Fibroblast of mammary gland (primary cell): ENCODE measurements around the gene ALOX5AP.

Experiments used
- DNase-seq: peaks from one replicate; pipeline ENCODE4 v3.0.0-alpha.2; 2010; ENCODE audit warnings: low read depth
- H3K4me3 ChIP-seq: 2 replicates; pipeline ENCODE4 v1.5.1; 2011; ENCODE audit warnings: low read depth, mild to moderate bottlenecking, low read length, moderate library complexity; ENCODE audit not compliant: control insufficient read depth
- TF ChIP-seq, protein P1 (sequence below): conservative IDR thresholded peaks from 2 replicates; pipeline ENCODE4 v1.5.1; 2011; ENCODE audit warnings: low read depth, low read length, inconsistent platforms; ENCODE audit not compliant: control insufficient read depth, insufficient read depth

ALOX5AP gene

DNA sequence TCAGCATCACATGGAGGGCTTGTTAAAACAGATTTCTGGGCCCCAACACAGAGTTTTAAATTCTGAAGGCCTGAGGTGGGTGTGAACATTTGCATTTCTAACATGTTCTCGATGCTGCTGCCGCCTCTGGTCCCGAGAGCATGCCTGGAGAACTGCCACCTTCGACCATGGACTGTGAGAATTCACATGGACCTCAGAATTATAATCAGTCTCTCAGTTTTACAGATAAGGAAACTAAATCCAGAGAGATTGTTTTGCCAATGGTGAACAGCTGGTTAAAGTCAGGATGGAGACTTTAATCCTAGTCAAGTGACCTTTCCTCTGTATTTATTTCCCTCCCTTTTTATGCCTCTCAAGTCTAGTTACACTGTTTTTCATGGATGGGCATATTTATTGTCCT, 14.7 kb downstream of the ALOX5AP start:
- TF ChIP-seq, protein P1, sequence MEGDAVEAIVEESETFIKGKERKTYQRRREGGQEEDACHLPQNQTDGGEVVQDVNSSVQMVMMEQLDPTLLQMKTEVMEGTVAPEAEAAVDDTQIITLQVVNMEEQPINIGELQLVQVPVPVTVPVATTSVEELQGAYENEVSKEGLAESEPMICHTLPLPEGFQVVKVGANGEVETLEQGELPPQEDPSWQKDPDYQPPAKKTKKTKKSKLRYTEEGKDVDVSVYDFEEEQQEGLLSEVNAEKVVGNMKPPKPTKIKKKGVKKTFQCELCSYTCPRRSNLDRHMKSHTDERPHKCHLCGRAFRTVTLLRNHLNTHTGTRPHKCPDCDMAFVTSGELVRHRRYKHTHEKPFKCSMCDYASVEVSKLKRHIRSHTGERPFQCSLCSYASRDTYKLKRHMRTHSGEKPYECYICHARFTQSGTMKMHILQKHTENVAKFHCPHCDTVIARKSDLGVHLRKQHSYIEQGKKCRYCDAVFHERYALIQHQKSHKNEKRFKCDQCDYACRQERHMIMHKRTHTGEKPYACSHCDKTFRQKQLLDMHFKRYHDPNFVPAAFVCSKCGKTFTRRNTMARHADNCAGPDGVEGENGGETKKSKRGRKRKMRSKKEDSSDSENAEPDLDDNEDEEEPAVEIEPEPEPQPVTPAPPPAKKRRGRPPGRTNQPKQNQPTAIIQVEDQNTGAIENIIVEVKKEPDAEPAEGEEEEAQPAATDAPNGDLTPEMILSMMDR: no peak
- H3K4me3 ChIP-seq: no peak overlapping the region
- DNase-seq: no peak

DNA sequence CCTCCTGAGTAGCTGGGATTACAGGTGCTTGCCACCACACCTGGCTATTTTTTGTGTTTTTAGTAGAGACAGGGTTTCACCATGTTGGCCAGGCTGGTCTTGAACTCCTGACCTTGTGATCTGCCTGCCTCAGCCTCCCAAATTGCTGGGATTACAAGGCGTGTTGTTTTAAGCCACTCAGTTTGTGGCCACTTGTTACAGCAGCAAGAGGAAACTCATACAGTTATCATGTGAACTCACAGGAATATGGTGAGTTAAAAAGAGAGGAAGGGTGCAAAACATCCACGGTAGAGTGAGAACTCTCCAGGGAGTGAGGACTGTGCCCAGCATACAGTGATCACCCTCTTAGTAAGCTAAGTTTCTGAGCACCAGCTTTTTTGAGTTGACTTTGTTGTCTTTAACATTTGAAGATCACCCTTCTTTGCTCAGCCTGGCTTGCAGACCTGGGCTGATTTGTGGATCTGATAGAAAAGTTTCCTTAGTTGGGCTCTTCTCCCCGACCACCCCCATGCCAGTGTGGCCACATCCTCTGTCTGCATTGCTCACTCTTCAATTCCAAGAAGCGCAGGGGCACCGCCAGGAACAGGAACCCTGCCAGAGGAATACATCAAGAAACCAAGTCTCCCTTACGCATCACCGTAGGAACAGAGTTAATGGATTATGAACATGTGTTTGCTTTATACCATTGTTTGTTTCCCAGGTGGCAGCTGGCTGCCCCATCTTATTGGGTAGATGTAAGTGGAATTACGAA, 16.0 kb downstream of the ALOX5AP start:
- no peak overlapping the region for H3K4me3 ChIP-seq
- TF ChIP-seq, protein P1: no peak
- DNase-seq: no peak

DNA sequence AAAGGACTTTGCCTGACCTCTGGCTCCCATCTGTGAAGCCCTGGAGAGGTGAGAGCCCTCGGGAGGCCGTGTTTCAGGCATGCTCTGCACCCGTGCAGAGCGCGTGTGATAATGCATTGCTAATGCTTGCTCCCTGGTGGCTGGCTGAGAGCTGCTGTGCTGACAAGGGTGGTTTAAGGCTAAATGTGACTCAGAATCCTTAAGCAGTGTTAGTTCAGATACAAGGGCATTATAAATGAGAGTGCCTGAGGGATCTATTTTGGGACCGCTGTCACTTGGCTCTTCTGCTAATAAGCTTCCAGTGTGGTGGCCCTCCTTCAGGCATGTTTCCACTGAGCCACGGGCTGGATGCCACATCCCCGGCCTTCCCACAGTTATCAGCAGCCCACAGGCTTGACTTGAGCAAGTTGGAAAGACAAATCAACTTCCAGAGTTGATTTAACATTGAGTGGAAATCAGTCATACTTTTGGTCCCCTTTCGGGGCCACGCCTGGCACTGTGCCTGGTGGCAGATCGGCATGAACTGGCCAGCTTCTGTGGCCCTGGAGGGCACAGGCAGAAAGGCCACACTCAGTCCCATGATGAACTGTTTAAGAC, 17.0 kb downstream of the ALOX5AP start:
- H3K4me3 ChIP-seq: no peak overlapping the region
- TF ChIP-seq, protein P1: no peak
- DNase-seq: peak; percentile 68

DNA sequence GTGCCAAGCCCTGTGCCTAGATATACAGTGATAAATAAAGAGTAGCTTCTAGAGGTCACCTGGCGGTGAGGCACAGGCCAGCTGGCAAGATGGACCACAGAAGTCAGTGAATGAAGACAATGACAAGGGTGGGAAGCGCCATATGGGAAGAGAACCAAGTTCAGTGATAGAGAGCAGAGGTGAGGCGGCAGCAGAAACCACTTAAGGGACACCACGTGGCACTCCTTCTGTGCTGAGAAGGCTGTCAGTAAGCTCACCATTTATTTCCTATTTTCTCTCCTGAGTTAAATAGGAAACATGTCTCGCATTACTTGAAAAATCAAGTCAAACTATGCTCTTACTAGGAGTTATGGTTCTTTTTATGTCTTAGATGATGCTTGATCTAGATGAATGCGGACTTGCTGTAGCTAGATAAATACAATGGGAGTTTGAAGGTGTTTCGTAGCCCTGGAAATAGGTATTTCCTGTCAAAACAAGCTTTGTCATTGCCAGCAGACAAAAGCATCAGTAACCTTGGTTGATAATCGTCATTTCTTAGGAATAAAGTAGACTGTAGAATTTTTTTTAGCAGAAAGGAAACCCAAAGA, 17.8 kb downstream of the ALOX5AP start:
- TF ChIP-seq, protein P1: no peak
- no peak for DNase-seq
- H3K4me3 ChIP-seq: no peak overlapping the region

DNA sequence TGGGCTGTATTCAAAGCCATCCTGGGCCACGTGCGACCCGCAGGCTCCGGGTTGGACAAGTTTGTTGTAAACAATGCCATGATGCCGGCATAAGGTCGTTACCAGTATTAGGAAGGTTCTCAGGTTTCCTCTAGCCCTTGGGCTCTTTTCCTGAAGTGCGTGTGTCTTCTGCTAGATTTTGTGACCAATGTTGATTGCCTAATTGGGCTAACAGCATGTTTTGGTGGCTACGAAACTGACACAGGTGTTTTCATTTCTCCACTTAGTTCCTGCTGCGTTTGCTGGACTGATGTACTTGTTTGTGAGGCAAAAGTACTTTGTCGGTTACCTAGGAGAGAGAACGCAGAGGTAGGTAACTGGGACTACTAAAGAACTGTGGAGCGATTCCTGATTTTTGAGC, 20.3 kb downstream of the ALOX5AP start:
- DNase-seq: no peak
- H3K4me3 ChIP-seq: no peak overlapping the region
- TF ChIP-seq, protein P1: no peak

DNA sequence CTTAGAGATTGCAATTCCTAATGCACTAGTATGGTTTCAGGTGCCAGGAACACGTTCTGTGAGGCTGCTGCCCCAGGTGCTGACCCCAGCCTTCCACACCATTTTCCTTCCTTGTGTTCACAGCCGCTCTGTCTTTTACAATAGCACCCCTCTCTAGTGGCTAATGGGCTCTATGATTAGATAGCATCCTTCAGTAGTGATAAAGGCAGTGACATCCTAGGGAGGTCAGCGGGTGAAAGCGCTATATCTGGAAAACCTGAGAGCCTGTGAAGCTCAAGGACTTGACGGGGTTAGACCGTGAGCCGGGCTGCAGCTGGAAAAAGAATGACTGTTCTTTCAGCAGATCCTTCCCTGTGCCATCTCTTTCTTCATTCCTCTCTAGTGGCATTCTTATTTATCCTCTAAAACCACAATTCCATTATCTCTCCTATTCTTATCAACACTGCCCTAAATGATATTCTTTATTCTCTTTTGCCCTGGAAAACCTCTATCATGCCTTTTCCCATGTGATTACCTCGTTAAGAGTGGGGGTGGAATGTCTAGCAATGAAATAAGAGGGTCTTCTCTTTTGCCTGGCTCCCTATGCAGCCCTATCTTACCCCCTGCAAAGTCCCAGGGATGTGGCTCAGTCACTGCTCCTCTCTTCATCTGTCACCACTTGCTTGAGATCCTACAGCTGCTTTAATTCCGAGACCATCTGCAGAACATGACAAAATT, 21.8 kb downstream of the ALOX5AP start:
- TF ChIP-seq, protein P1: no peak
- no peak for DNase-seq
- no peak overlapping the region for H3K4me3 ChIP-seq
